ENCODE measurements around the gene FAM118B.

GRCh38 chr11:126194121-126194543 is 17.4 kb upstream of the FAM118B start:
- TF ChIP-seq CTCF (IDR thresholded peaks at IDR 0.05): peak; percentile 43 to 82 (median 77)
- TF ChIP-seq POLR2A (IDR thresholded peaks at IDR 0.05): no peak

All from body of pancreas (tissue), 4 donors.